ENCODE measurements around the gene THBS3.
"Not testable (repeated sequence)": the region's sequence is repeated elsewhere in the genome, so short reads cannot be mapped to it uniquely, and the experiment has no call there.

The THBS3 gene

GRCh38 chr1:155207806-155208540, at the start of gene THBS3:
THBS3 (minus strand) TSS chr1:155207897; CDS start chr1:155207876, 21 bp downstream.
- peak; percentile 60 for DNase-seq

- no peak for DNase-seq
These were observed 48.6 kb upstream of the THBS3 start for GRCh38 chr1:155256058-155256852.

GRCh38 chr1:155255243-155256007, 47.7 kb upstream of the THBS3 start, which contains the start of gene ENTREP3:
ENTREP3 (minus strand) TSS chr1:155255483; CDS start chr1:155254877, 606 bp downstream.
- peak; percentile 74 for DNase-seq

GRCh38 chr1:155254714-155255242, 47.1 kb upstream of the THBS3 start:
- no peak for DNase-seq

GRCh38 chr1:155254228-155254713, 46.6 kb upstream of the THBS3 start:
- no peak for DNase-seq

GRCh38 chr1:155253797-155254196, 46.1 kb upstream of the THBS3 start:
- DNase-seq, result no peak

GRCh38 chr1:155253208-155253607, 45.5 kb upstream of the THBS3 start:
- DNase-seq, result no peak

GRCh38 chr1:155251566-155251965, 43.9 kb upstream of the THBS3 start:
- no peak for DNase-seq

GRCh38 chr1:155250633-155251449, 43.1 kb upstream of the THBS3 start:
- DNase-seq, result peak; percentile 86

GRCh38 chr1:155250246-155250632, 42.5 kb upstream of the THBS3 start:
- DNase-seq, result no peak

- DNase-seq, result no peak
These were observed 40.2 kb upstream of the THBS3 start for GRCh38 chr1:155247667-155248553.

GRCh38 chr1:155246796-155247195, 39.1 kb upstream of the THBS3 start:
- DNase-seq, result not testable (repeated sequence)

- DNase-seq, result no peak
These were observed 37.4 kb upstream of the THBS3 start for GRCh38 chr1:155245163-155245524.

- peak; percentile 99 for DNase-seq
These were observed 36.9 kb upstream of the THBS3 start for GRCh38 chr1:155244368-155245162.

GRCh38 chr1:155242805-155243358, 35.2 kb upstream of the THBS3 start:
- no peak for DNase-seq

GRCh38 chr1:155241841-155242264, 34.2 kb upstream of the THBS3 start:
- no peak for DNase-seq

GRCh38 chr1:155241069-155241679, 33.5 kb upstream of the THBS3 start:
- peak; percentile 71 for DNase-seq

- DNase-seq, result no peak
These were observed 28.8 kb upstream of the THBS3 start for GRCh38 chr1:155236451-155236850.

GRCh38 chr1:155235375-155235774, 27.7 kb upstream of the THBS3 start:
- DNase-seq, result not testable (repeated sequence)

Measured in NCI-H446 treated with DMSO at 0.1 percent for 48 hours (cell line).